Suprapubic skin (tissue), 3 donors: ENCODE data around the gene DAAM2.

Experiments used
- CTCF ChIP-seq, 2 donors: fragments of 200-600 bp in 1 of 2; fragments of 450-650 bp in 1 of 2; sonication (generic) in 1 of 2; IDR thresholded peaks; one replicate each; pipeline ENCODE4 v1.5.1; 2016 to 2019; ENCODE audit warnings: antibody characterized with exemption in 2 of 2, mild to moderate bottlenecking in 1 of 2, moderate library complexity in 1 of 2
- POLR2A ChIP-seq, 2 donors: fragments of 450-650 bp; IDR thresholded peaks; one replicate each; pipeline ENCODE4 v1.6.1; 2017; ENCODE audit warnings: antibody characterized with exemption in 2 of 2, mild to moderate bottlenecking in 2 of 2, moderate library complexity in 2 of 2

- TF ChIP-seq POLR2A (IDR thresholded peaks at IDR 0.05) (no peak), CTCF (IDR thresholded peaks at IDR 0.05) (no peak)
These were observed 109.5 kb downstream of the DAAM2 start for GRCh38 chr6:39901670-39902069.
